IPS-15b (cell line): ENCODE data around the gene CNTNAP2.

Experiments used
- H3K27me3 ChIP-seq: one replicate; pipeline ENCODE4 v1.6.1; 2013; ENCODE audit warnings: low read length; ENCODE audit not compliant: control insufficient read depth, insufficient read depth
- H3K36me3 ChIP-seq: one replicate; pipeline ENCODE4 v1.6.1; 2013; ENCODE audit warnings: low read length; ENCODE audit not compliant: control insufficient read depth, insufficient read depth
- H3K4me1 ChIP-seq: one replicate; pipeline ENCODE4 v1.6.1; 2013; ENCODE audit warnings: mild to moderate bottlenecking, low read length; ENCODE audit not compliant: control insufficient read depth, insufficient read depth
- H3K4me3 ChIP-seq: one replicate; pipeline ENCODE4 v1.5.1; 2013; ENCODE audit warnings: low read depth, low read length
- H3K9ac ChIP-seq: one replicate; pipeline ENCODE4 v1.6.1; 2013; ENCODE audit warnings: low read depth, mild to moderate bottlenecking, low read length
- H3K9me3 ChIP-seq: one replicate; pipeline ENCODE4 v1.6.1; 2013; ENCODE audit warnings: mild to moderate bottlenecking, low read length; ENCODE audit not compliant: control insufficient read depth, insufficient read depth

Gene CNTNAP2

DNA sequence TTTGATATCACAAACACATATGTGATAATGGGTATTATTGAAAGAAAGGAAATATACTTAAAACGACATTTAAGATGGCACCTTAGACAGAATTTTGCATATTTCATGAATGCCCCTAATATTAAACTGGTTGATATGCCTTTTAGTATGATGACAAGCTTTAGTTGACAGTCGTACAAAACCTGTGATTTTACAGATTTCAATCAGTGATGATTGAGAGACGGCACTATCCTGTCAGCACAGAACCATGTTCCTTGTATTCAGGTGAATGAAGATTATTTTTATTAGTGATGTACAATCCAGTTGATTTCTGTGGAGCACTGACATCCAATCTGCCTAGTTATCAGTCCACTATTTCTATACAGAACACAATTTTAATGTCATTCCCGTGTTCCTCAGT lies 333.0 kb downstream of the CNTNAP2 start:
- no peaks in the 10 kb centered on the region for H3K9me3 ChIP-seq
- no peaks in the 10 kb centered on the region for H3K27me3 ChIP-seq
- H3K4me3 ChIP-seq, result no peak overlapping the region
- no peak overlapping the region for H3K9ac ChIP-seq
- H3K36me3 ChIP-seq, result no peaks in the 10 kb centered on the region
- H3K4me1 ChIP-seq, result no peaks in the 10 kb centered on the region

DNA sequence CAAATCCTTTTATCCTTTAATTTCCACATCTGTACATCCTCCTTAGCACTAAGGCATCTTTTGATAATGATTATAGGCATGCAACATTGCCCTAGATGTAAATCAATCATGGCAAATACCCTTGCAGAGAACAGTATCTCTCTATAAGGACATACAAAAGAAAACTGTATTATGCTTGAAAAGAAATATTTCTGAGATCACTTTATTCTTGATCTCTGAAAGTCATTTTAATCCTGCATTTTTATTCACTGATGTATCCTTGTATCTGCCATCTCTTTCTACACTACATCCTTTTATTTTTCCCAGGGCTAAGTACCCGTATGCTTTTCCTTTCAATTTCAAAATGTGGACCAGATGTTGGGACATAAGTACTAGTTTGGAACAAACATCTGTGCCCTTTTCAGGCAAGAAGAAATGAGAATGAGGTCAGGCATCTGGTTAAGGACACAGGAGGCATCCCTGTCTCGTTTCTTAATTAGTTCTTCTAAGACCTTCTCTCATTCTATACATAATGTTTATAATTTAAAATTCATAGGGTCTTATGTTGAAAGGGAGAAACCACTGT lies 338.6 kb downstream of the CNTNAP2 start:
- no peaks in the 10 kb centered on the region for H3K9me3 ChIP-seq
- no peaks in the 10 kb centered on the region for H3K27me3 ChIP-seq
- no peaks in the 10 kb centered on the region for H3K36me3 ChIP-seq
- no peak overlapping the region for H3K4me3 ChIP-seq
- H3K9ac ChIP-seq, result no peak overlapping the region
- no peaks in the 10 kb centered on the region for H3K4me1 ChIP-seq

DNA sequence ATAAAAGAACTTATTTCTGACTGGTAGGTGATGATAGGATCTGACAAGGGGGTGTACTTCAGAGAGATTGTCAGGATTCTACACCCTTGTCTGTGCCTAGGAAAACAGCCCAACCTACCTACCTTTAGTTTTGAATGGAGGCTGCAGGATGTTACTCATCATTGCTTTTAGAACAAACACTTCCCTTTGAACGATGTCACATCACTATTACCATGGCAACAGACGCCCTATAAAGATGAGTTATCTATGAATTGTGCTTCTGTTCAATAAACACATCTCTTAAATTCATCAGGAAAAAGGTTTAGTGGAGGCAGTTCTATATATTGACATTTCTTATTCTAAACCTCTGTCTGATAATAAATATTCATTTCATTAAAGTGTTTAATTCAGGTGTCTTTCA lies 362.4 kb downstream of the CNTNAP2 start:
- no peak overlapping the region for H3K4me3 ChIP-seq
- no peaks in the 10 kb centered on the region for H3K36me3 ChIP-seq
- H3K9me3 ChIP-seq, result no peaks in the 10 kb centered on the region
- no peak overlapping the region for H3K9ac ChIP-seq
- H3K4me1 ChIP-seq, result no peaks in the 10 kb centered on the region
- H3K27me3 ChIP-seq, result no peaks in the 10 kb centered on the region

DNA sequence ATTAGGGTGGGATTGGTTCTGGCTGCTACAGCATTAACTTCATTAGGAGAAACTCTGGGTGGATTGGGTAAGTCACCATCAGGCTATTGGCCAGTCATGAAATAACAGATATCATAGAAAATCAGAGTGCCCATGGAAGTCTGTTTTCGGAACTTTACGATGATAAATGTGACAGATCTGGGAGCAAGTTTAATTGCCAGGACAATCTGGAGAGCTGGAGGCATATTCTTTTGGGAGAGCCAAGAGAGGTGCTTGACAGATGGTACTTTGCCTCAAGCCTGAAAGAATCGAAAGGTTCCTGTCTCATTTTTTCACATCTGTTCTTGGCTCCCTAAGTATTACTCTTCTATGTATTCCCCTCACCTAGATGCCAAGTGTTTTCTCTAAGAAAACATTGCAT lies 369.9 kb downstream of the CNTNAP2 start:
- Histone ChIP-seq H3K9ac (no peak overlapping the region), H3K9me3 (no peaks in the 10 kb centered on the region), H3K4me1 (no peaks in the 10 kb centered on the region), H3K36me3 (no peaks in the 10 kb centered on the region), H3K4me3 (no peak overlapping the region), H3K27me3 (no peaks in the 10 kb centered on the region)

DNA sequence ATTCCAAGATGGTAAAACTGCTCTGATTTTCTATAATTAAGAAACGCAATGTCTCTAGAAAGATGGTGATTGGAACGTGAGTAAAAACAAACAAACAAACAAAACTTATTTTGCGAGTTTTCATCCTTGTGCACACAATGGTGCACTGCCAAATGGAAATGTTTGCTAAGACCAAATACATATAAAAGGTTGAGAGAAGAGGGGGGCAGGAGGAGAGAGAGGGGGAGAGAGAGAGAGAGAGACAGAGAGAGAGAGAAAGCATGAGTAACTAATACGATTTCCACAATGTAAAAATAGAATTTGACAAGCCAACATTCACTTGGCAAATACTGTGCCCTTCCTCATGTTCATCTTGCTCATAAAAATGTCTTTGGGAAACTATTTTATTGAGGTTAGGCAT lies 375.4 kb downstream of the CNTNAP2 start:
- no peaks in the 10 kb centered on the region for H3K27me3 ChIP-seq
- no peaks in the 10 kb centered on the region for H3K9me3 ChIP-seq
- H3K36me3 ChIP-seq, result no peaks in the 10 kb centered on the region
- no peak overlapping the region for H3K4me3 ChIP-seq
- no peak overlapping the region for H3K9ac ChIP-seq
- H3K4me1 ChIP-seq, result no peaks in the 10 kb centered on the region

DNA sequence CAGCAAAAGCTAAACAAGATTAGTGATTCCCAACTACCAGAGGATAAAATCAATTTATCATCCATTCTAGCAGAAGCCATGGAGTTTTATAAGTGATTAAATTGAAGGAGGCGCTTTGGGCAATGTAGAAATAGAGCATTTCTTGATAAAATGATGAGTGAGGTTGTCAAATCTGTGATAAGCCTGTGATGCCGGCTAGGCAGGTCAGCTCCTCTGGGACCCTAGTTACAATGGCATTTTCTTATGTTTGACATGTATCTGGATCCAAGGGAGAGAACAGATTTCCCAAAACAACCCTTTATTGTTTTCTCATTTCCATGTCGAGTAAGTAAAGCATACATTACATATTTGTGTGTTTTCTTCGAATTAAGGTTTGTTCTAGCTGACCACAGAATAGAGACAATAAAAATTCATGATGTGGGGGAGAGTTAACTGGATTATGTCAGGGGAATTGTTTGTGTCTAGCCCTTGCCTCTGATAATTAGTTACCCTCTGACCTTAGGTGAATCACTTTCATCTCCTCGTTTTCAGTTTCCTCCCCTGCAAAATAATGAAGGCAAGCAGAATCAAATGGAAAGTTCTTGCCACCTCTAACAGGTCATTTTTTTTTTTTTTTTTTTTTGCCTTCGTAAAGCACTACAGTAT lies 378.5 kb downstream of the CNTNAP2 start:
- Histone ChIP-seq H3K36me3 (no peaks in the 10 kb centered on the region), H3K27me3 (no peaks in the 10 kb centered on the region), H3K9ac (no peak overlapping the region), H3K4me1 (no peaks in the 10 kb centered on the region), H3K9me3 (no peaks in the 10 kb centered on the region), H3K4me3 (no peak overlapping the region)

DNA sequence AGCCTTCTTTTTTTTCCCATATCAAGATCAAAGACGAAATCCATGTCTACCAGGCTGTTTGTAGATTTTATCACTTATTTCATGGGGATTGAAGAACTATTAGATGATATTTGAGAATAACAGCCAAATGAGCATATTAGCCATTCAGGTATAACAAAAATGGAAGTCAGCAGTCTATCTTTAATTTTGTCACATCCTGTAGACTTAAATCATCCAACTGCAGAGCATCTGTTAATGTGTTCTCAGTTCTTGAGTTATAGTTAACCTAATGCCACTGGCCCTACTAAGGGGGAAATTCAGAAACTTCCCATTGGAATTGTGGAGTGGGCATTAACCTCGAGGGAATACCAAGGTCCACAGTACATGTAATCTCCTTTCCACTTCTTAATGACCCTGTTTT lies 380.1 kb downstream of the CNTNAP2 start:
- H3K4me1 ChIP-seq, result no peaks in the 10 kb centered on the region
- no peaks in the 10 kb centered on the region for H3K27me3 ChIP-seq
- H3K36me3 ChIP-seq, result no peaks in the 10 kb centered on the region
- no peak overlapping the region for H3K4me3 ChIP-seq
- no peaks in the 10 kb centered on the region for H3K9me3 ChIP-seq
- H3K9ac ChIP-seq, result no peak overlapping the region

DNA sequence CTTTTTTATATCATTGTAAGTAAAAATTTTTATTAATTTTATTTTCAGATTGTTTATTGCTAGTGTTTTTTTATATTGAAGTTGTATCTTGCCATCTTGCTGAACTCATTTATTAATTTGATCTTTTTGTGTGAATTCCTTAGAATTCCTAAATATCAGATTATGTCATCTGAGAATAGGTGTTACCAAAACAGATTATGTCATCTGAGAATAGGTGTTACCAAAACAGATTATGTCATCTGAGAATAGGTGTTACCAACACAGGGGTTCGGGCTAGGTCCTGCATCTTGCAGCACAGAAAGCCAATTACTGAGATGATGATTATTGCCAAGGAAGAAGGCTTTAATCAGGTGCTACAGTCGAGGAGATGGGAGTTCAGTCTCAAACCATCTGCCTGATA lies 383.4 kb downstream of the CNTNAP2 start:
- Histone ChIP-seq H3K36me3 (no peaks in the 10 kb centered on the region), H3K4me1 (no peaks in the 10 kb centered on the region), H3K27me3 (no peaks in the 10 kb centered on the region), H3K9me3 (peaks cover 6% of the 10 kb centered on the region), H3K9ac (no peak overlapping the region), H3K4me3 (no peak overlapping the region)

DNA sequence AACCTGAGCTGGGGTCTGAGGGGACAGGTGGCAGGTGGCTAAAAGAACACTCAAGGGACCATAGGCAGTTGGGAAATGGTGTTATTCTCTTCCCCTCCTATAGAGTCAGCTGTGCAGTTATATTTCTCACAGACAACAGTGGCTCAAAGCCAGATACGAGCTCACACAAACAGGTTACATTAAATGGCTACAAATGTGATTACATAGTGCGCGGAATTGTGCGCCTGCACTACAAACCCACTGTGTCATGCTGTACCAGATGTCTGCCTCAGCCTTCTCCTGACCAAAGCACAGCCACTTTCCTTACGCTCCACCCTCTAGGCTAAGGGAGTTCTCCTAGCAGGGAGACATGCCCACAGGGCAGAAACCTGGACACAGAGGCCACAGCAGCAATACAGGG lies 387.2 kb downstream of the CNTNAP2 start:
- H3K9me3 ChIP-seq, result peaks cover 6% of the 10 kb centered on the region
- no peak overlapping the region for H3K4me3 ChIP-seq
- H3K9ac ChIP-seq, result no peak overlapping the region
- no peaks in the 10 kb centered on the region for H3K36me3 ChIP-seq
- H3K4me1 ChIP-seq, result no peaks in the 10 kb centered on the region
- no peaks in the 10 kb centered on the region for H3K27me3 ChIP-seq

DNA sequence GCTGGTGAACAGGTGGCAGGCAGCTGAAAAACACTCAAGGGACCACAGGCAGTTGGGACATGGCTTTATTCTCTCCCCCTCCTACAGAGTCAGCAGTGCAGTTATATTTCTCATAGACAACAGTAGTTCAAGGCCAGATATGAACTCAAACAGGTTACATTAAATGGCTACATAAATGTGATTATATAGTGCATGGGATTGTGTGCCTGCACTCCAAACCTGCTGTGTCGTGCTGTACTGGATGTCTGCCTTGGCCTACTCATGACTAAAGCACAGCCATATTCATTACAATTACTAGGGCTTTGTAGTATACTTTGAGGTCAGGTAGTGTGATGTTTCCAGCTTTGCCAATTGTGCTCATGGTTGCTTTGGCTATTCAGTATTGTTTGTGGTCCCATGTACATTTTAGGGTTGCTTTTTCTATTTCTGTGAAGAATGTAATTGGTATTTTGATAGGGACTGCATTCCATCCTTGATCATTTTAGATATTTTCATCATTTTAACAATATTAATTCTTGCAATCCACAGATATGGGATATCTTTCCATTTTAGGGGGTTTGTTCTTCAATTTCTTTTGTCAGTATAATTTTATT lies 393.6 kb downstream of the CNTNAP2 start:
- Histone ChIP-seq H3K4me3 (no peak overlapping the region), H3K27me3 (no peaks in the 10 kb centered on the region), H3K36me3 (no peaks in the 10 kb centered on the region), H3K4me1 (no peaks in the 10 kb centered on the region), H3K9me3 (peaks cover 8% of the 10 kb centered on the region), H3K9ac (no peak overlapping the region)

DNA sequence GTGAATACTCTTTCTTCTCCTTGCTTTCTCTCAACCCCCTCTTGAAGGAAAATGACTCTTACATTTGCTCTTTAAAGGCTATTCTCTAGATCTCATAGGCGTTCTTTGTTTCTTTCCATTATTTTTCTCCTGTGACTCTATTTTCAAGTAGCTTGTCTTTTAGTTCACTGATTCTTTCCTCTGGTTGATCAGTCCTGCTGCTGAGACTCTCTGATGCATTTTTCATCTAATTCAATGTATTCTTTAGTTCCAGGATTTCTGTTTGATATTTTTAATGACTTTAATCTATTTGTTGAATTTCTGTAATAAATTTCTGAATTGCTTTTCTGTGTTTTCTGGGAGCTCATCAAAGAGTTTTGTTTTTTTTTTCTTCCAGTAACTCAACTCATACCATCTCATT lies 397.7 kb downstream of the CNTNAP2 start:
- Histone ChIP-seq H3K36me3 (no peaks in the 10 kb centered on the region), H3K4me3 (no peak overlapping the region), H3K4me1 (no peaks in the 10 kb centered on the region), H3K9ac (no peak overlapping the region), H3K27me3 (no peaks in the 10 kb centered on the region), H3K9me3 (peaks cover 8% of the 10 kb centered on the region)

DNA sequence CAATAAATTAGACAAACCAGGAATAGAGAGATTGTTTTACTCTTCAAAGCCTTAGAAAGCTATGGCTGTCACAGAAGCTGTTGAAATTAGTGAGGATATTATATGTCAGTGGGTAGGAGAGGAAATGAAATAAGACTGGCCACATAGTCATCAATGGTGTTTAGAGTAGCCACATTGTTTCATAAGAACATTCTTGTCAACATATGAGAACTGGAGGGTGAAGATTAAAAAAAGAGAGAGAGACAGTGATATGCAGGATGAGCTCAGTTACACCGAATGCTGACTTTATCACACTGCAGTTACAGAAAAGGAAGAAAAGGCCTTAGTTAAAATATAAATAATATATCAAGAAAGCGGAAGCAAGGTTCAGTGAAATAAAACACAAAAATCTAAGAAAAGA lies 412.0 kb downstream of the CNTNAP2 start:
- H3K36me3 ChIP-seq, result no peaks in the 10 kb centered on the region
- H3K4me1 ChIP-seq, result no peaks in the 10 kb centered on the region
- no peak overlapping the region for H3K4me3 ChIP-seq
- no peak overlapping the region for H3K9ac ChIP-seq
- no peaks in the 10 kb centered on the region for H3K9me3 ChIP-seq
- no peaks in the 10 kb centered on the region for H3K27me3 ChIP-seq
